MV-4-11 (cell line): ENCODE data around the gene VAMP2.

Experiments
- DNase-seq: peaks from one replicate; lab custom pipeline; 2025; lab: John Stamatoyannopoulos, UW

Gene VAMP2

DNA sequence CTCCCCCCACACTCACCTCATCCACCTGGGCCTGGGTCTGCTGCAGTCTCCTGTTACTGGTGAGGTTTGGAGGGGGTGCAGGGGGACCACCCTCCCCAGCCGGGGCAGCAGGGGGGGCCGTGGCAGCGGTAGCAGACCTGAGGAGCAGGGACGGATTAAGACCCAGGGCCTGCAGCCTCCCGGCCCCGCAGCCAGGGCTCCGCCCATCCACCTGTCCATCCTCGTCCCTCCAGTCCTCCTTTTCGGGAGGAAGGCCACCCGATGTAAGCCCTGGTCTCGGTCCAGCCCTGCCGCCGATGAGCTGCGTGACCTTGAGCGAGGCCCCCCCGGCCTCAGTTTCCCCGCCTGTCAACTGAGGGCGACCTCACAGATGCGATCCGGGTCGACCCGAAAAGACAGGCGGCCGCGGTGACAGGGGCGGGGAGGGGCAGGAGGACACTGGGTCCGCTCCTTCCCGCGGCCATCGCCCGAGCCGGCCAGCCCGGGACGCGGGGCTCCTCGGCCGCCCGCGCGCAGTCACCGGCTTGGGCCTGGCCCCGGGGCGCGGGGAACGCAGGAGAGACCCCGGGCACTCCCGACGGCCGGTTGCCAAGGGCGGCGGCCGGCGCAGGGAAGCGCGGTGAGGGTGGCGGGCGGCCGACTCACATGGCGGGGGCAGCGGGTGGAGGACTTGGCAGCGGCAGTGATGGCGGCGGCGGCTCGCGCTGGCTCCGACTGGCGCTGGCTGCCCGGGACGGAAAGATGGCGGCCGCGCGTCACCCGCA lies at the start of gene VAMP2:
Gene VAMP2 (minus strand): TSS at position 716 of the 764 bp plus-strand sequence. CDS start 69 bp downstream, at position 647.
- no peak for DNase-seq

GRCh38 chr17:8210761-8211458 lies 48.2 kb upstream of the VAMP2 start:
- DNase-seq = no peak

- peak; percentile 92 for DNase-seq
These were observed 47.4 kb upstream of the VAMP2 start, which contains the start of gene AURKB for GRCh38 chr17:8209907-8210760. TSS of gene AURKB (minus strand) at chr17:8210575. CDS start at chr17:8210224, 351 bp downstream.

- no peak for DNase-seq
These were observed 43.8 kb upstream of the VAMP2 start for GRCh38 chr17:8206536-8206935.

DNA sequence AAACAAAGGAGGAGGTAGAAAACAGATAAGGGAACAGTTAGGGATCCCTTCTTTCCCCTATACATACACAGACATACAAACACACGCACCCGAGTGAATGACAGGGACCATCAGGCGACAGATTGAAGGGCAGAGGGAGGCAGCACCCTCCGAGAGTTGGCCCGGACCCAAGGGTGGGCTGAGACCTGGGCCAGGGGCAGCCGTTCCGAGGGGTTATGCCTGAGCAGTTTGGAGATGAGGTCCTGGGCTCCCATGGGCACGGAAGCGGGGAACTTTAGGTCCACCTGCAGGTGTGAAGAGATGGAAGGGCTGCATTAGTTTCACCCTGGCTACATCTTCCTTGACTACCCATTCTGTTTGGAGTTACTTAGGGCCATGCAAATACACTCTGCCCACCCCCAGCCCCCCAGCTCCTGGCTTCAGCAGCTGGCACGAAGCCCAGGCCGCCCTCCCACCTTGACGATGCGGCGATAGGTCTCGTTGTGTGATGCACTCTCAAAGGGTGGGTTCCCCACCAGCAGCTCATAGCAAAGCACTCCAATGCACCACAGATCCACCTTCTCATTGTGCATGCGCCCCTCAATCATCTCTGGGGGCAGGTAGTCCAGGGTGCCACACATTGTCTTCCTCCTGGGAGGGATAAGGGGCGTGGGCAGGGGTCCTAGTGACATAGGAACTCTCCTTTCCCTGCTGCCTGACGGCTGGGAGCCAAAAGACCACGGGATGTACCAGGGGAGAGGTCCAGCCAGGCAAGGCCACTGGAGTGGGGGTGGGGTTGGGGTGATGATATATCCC lies 42.2 kb upstream of the VAMP2 start:
- DNase-seq = no peak

DNA sequence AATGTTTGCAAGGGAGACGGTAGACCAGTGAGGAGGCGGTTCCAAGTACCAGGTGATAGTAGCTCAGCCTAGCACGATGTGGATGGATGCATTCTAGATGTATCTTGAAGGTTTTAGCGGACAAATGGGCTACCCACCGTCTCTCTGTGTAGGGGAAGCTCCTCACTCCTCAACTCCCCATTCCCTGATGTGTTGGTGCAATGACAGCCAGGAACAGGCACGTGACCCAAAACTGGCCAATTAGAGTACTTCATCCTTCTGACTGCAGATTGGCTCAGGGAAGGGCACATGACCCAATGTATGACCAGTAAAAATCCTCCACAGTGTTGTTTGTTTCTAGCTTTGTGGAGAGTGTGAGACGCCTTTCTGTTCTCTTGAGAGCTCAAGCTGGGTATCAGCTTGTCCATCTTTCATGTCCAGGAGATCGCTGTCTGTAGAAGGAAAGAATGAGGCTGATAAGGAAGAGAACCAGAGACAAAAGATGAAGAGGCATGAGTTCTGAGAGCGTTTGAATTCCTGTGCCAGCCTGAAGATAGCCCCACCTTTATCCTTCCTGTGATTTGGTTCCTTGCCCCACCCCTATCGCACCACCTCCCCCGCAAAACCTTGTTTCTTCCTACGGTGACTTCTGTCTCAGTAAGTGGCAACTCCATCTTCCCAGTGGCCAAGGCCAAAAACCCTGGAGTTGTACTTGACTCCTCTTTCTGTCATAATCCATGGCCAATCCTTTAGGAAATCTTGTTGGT lies 29.5 kb upstream of the VAMP2 start:
- peak; percentile 84 for DNase-seq

- peak; percentile 87 for DNase-seq
These were observed 27.8 kb upstream of the VAMP2 start for GRCh38 chr17:8190506-8190905.

DNA sequence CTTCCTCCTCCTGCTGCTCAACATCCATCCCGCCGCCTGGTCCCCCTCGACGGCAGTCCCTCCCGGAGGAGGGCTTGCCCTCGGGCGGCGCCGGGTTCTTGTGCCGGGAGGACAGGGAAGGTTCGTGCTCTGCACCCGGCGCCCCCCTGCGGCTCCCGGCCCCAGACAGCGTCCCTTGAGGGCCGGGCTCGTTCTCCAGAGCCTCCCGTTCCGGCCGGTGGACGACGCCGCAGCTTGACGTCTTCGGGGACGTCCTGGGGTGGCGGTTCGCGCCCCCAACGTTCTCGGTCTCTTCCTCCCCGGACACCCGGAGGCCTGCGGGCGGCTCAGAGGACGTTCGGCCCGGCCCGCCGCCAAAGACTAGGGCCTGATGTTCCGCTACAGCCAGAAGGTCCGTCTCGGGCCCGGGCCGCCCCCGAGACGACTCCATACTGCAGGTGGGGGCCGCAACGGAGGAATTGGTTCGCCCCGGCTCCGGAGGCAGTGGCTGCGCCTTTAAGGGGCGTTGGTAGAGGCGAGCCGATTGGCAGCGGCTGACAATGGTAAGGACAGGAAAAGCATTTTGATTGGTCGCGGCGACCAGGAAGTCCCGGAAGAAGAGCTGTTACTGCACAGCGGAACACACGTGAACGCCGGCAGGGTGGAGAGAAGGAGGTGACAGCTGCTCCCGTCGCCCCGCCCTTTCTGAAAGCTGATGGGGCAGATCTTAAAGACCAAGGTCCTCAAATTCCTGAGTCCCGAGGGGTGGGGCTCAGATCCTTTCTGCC lies 27.1 kb upstream of the VAMP2 start, which contains the start of gene BORCS6:
Gene BORCS6 (minus strand): TSS at position 470 of the 767 bp plus-strand sequence. CDS start 40 bp downstream, at position 430.
- peak; percentile 99 for DNase-seq

GRCh38 chr17:8189041-8189710 lies 26.4 kb upstream of the VAMP2 start:
- DNase-seq = no peak

GRCh38 chr17:8188263-8188839 lies 25.6 kb upstream of the VAMP2 start:
- DNase-seq = no peak

DNA sequence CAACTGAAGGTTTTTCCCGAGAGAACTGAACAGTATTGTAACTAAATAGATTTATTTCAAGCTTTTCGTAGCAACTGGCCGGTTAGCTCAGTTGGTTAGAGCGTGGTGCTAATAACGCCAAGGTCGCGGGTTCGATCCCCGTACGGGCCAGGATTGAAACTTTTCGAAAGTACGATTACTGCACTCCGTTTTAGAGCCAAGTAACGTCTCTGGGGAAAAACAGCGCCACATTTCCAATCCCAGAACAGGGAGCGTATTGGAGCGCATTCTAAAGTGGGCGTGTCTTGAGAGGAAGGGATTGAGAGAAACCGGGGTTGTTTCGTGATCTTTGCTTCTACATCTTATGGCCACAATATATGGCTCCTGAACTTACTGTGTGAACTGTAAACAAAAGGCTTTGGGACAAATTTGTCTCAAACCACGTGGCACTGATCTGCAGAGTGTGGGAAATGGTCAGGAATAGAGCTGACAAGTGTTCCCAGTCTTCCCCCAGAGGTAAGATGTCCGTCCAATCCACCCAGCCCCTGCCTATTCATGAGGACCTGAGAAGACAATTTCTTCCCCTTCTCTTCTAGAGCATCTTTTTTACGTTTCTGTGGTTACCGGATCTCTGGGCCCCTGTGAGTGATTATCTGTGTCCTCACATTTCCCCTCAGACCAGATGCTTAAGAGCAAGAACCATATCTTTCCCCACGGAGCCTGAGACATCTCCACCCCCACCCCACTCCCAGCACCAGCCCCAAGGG lies 24.9 kb upstream of the VAMP2 start:
- peak; percentile 99 for DNase-seq

- DNase-seq = peak; percentile 98
These were observed 24.2 kb upstream of the VAMP2 start for GRCh38 chr17:8186787-8187516.

DNA sequence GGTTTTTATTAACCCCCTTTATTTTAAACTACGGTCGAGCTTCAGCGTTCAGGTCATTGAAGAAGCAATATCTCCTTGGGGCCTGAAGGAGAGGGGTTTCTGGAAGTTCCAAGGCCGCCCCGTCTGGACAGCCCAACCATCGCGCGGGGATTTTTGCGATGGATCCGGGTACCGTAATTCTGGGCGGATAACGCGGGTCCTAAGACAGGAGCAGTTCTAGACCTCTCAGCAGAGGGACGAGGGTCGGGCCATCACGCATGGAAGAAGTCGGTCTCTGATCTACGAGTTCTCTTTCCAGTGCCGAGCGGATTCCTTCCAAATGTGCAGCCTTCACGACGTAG lies 23.7 kb upstream of the VAMP2 start:
- no peak for DNase-seq

DNA sequence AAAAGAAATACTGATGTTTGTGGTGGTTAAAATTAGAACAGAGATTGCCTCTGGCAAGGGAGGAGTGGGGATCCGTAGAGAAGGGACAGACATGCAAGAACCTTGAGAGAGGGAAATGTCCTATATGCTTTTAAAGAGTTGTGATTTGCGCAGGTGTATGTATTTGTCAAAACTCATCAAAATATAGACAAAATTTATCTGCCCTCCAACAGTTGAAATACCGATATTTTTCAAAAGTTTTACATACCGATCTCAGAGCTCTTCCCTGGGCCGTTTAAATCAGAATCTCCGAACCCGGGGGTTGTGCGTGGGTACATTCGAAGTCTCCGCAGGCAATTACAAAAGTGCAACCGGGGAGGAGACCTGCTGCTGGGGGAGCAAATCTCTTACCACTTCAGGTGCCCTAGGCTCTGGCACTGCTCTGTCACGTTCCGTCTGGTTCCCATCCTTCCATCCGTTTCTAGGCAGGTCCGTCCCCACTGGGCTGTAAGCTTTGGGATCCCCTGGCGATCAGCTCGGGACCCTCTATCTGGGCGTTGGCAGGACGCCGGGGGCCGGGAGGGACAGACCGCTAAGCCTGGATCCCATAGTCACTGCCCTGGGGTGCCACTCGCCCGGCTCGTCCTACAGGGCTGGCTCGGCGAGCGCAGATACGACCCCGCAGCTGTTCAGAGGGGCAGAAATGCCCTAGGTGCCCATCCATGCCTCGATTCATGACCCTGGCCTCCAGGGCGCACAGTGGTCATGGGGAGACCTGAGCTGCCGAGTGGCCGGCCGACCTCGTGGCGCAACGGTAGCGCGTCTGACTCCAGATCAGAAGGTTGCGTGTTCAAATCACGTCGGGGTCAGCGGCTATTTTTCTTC lies 23.1 kb upstream of the VAMP2 start:
- DNase-seq = peak; percentile 66

GRCh38 chr17:8176998-8177731 lies 14.4 kb upstream of the VAMP2 start:
- DNase-seq = no peak
